GM23338 (cell line): ENCODE results near the gene CRYGD. TPM values are rescaled to one million over a fixed set of nuclear protein-coding genes. Genes with fewer than 3 reads are reported as not detected.

Experiments
- ATAC-seq: fragments of 200-7000 bp; cut with Tn5 transposase; 3 replicates; pipeline ENCODE4 v1.9.1; 2020
- DNase-seq: peaks from one replicate; pipeline ENCODE4 v3.0.0-alpha.2; 2015; ENCODE audit warnings: low spot score
- H2AFZ ChIP-seq: fragments of 200-600 bp; sonication (generic); 2 replicates; pipeline ENCODE4 v1.8.0; 2016; ENCODE audit warnings: antibody characterized with exemption, mild to moderate bottlenecking, moderate library complexity
- H3F3A ChIP-seq: fragments of 200-600 bp; sonication (generic); replicated peaks from 2 replicates; pipeline ENCODE4 v1.8.0; 2017; ENCODE audit warnings: antibody characterized with exemption, mixed run types, low read depth
- H3K27ac ChIP-seq: fragments of 200-600 bp; sonication (generic); 2 replicates; pipeline ENCODE4 v1.6.1; 2016; ENCODE audit warnings: low read depth
- H3K27me3 ChIP-seq: fragments of 200-600 bp; sonication (generic); 2 replicates; pipeline ENCODE4 v1.8.0; 2016; ENCODE audit warnings: mild to moderate bottlenecking, mixed run types, moderate library complexity; ENCODE audit not compliant: insufficient read depth
- H3K36me3 ChIP-seq: fragments of 200-600 bp; sonication (generic); 2 replicates; pipeline ENCODE4 v1.8.0; 2016; ENCODE audit warnings: mild to moderate bottlenecking; ENCODE audit not compliant: insufficient read depth
- H3K4me1 ChIP-seq: fragments of 200-600 bp; sonication (generic); 2 replicates; pipeline ENCODE4 v1.8.0; 2016; ENCODE audit warnings: mild to moderate bottlenecking, moderate library complexity; ENCODE audit not compliant: insufficient read depth
- H3K4me2 ChIP-seq: fragments of 200-600 bp; sonication (generic); 2 replicates; pipeline ENCODE4 v1.7.1; 2017; ENCODE audit warnings: mixed run types
- H3K4me3 ChIP-seq: fragments of 200-600 bp; sonication (generic); 2 replicates; pipeline ENCODE4 v1.6.1; 2016; ENCODE audit warnings: mixed run types
- H3K79me2 ChIP-seq: fragments of 200-600 bp; sonication (generic); replicated peaks from 2 replicates; pipeline ENCODE4 v1.8.0; 2017; ENCODE audit warnings: mild to moderate bottlenecking; ENCODE audit not compliant: insufficient read depth
- H3K9me2 ChIP-seq: fragments of 200-600 bp; sonication (generic); 2 replicates; pipeline ENCODE4 v1.8.0; 2017; ENCODE audit not compliant: insufficient read depth
- H4K20me1 ChIP-seq: fragments of 200-600 bp; sonication (generic); replicated peaks from 2 replicates; pipeline ENCODE4 v1.8.0; 2017; ENCODE audit warnings: mild to moderate bottlenecking; ENCODE audit not compliant: insufficient read depth
- H3K27ac Mint-ChIP-seq: 2 replicates; pipeline ENCODE4 v1.8.0; 2020; ENCODE audit warnings: inconsistent platforms, mild to moderate bottlenecking, moderate library complexity, mixed read lengths
- H3K27me3 Mint-ChIP-seq: 3 replicates; pipeline ENCODE4 v1.8.0; 2022; ENCODE audit warnings: low read depth, mild to moderate bottlenecking, moderate library complexity, mixed read lengths, inconsistent platforms; ENCODE audit not compliant: insufficient read depth, poor library complexity
- H3K36me3 Mint-ChIP-seq: 3 replicates; pipeline ENCODE4 v1.8.0; 2021; ENCODE audit warnings: low read depth, mild to moderate bottlenecking, inconsistent platforms, moderate library complexity, mixed read lengths
- H3K4me1 Mint-ChIP-seq: 3 replicates; pipeline ENCODE4 v1.8.0; 2020; ENCODE audit warnings: mild to moderate bottlenecking, inconsistent platforms, mixed read lengths
- H3K4me3 Mint-ChIP-seq: 3 replicates; pipeline ENCODE4 v1.8.0; 2021; ENCODE audit warnings: moderate library complexity, mild to moderate bottlenecking, inconsistent platforms, mixed read lengths
- H3K9me3 Mint-ChIP-seq: 3 replicates; pipeline ENCODE4 v1.8.0; 2020; ENCODE audit warnings: moderate library complexity, mild to moderate bottlenecking, inconsistent platforms, mixed read lengths
- CREB1 ChIP-seq: fragments of 250-450 bp; sonication (Bioruptor Pico); IDR thresholded peaks from 2 replicates; pipeline ENCODE4 v1.5.0; 2020; ENCODE audit warnings: low read depth, mild to moderate bottlenecking, moderate library complexity
- EZH2 ChIP-seq: fragments of 200-600 bp; sonication (generic); IDR thresholded peaks from one replicate; pipeline ENCODE4 v1.8.0; 2017; ENCODE audit warnings: antibody characterized with exemption, mild to moderate bottlenecking, low read depth; ENCODE audit not compliant: unreplicated experiment
- NANOG ChIP-seq: IDR thresholded peaks from 2 replicates; pipeline ENCODE4 v1.6.1; 2016; ENCODE audit warnings: antibody characterized with exemption, borderline replicate concordance
- POLR2AphosphoS5 ChIP-seq: IDR thresholded peaks from 2 replicates; pipeline ENCODE4 v1.6.1; 2016; ENCODE audit warnings: antibody characterized with exemption, low read depth
- STAT1 ChIP-seq: IDR thresholded peaks from one replicate; pipeline ENCODE4 v1.6.1; 2016; ENCODE audit warnings: antibody characterized with exemption; ENCODE audit not compliant: unreplicated experiment
- ZNF114 ChIP-seq: fragments of 250-450 bp; sonication (Bioruptor Pico); IDR thresholded peaks from 2 replicates; pipeline ENCODE4 v1.5.0; 2020; ENCODE audit warnings: mild to moderate bottlenecking, moderate library complexity
- polyA plus RNA-seq: library from polyadenylated mRNA; unstranded; fragments of >200 nt; fragmentation: Nextera tagmentation; extraction: Ambion mirVana; gene quantifications from 2 replicates; pipeline ENCODE4 v1.2.1, GENCODE V29; 2016
- total RNA-seq: library from RNA; depleted of rRNA; stranded (reverse); fragments of >200 nt; shearing (Covaris generic); gene quantifications from 2 replicates; pipeline ENCODE4 v1.2.3, GENCODE V29; 2014
- TF ChIP-seq, protein P1 (sequence below): IDR thresholded peaks from 2 replicates; pipeline ENCODE4 v1.6.1; 2016; ENCODE audit warnings: antibody characterized with exemption
- TF ChIP-seq, protein P2 (sequence below), 2 experiments: fragments of 200-600 bp in 1 of 2; sonication (generic) in 1 of 2; conservative IDR thresholded peaks; 2 replicates each; pipeline versions ENCODE4 v1.5.1 to v1.6.1; 2016 to 2017; ENCODE audit warnings: antibody characterized with exemption in 2 of 2, low read depth in 2 of 2, mild to moderate bottlenecking in 2 of 2, moderate library complexity in 1 of 2
- TF ChIP-seq, protein P3 (sequence below): fragments of 250-450 bp; sonication (Bioruptor Pico); IDR thresholded peaks from 2 replicates; pipeline ENCODE4 v1.5.0; 2020; ENCODE audit warnings: mild to moderate bottlenecking, moderate library complexity

Gene CRYGD
- total and polyA plus RNA-seq, 2 experiments from 2014 or later: 3.4 to 23.9 TPM

DNA sequence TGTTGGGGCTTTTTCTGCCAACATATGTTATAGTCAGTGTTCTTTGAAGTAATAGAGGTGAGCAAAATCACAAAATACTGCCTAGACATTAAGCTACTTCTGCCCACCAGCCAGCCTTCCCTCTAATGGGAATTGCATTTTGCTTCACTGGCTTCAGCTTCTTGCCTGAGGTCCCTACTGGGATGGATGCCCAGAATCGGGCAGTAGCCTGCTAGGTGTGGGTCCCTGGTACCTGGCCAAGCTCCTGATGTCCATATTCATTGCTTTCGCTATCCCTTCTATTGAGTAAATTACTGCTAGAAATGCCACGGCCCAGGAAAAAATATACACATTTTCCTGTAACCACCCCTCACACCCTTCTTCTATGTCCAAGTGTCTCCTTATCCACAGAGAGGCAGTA lies 27.0 kb downstream of the CRYGD start:
- H3K4me2 ChIP-seq: no peak overlapping the region
- H3K36me3 ChIP-seq: no peaks in the 10 kb centered on the region
- no peak overlapping the region for H3K4me3 ChIP-seq
- no peak overlapping the region for H3K4me3 Mint-ChIP-seq
- H3K27ac ChIP-seq: no peak overlapping the region
- DNase-seq: no peak
- peaks cover 3% of the 10 kb centered on the region for H3K27me3 Mint-ChIP-seq
- no peak overlapping the region for H2AFZ ChIP-seq
- no peaks in the 10 kb centered on the region for H3K9me3 Mint-ChIP-seq
- peaks cover 10% of the 10 kb centered on the region for H3K4me1 ChIP-seq
- H4K20me1 ChIP-seq: no peaks in the 10 kb centered on the region
- TF ChIP-seq, protein P1, sequence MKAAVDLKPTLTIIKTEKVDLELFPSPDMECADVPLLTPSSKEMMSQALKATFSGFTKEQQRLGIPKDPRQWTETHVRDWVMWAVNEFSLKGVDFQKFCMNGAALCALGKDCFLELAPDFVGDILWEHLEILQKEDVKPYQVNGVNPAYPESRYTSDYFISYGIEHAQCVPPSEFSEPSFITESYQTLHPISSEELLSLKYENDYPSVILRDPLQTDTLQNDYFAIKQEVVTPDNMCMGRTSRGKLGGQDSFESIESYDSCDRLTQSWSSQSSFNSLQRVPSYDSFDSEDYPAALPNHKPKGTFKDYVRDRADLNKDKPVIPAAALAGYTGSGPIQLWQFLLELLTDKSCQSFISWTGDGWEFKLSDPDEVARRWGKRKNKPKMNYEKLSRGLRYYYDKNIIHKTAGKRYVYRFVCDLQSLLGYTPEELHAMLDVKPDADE: no peak
- TF ChIP-seq POLR2AphosphoS5 (no peak), ZNF114 (CRISPR knock-in tag) (no peak), CREB1 (CRISPR knock-in tag) (no peak), STAT1 (no peak), EZH2 (no peak), NANOG (no peak)
- TF ChIP-seq, protein P2, sequence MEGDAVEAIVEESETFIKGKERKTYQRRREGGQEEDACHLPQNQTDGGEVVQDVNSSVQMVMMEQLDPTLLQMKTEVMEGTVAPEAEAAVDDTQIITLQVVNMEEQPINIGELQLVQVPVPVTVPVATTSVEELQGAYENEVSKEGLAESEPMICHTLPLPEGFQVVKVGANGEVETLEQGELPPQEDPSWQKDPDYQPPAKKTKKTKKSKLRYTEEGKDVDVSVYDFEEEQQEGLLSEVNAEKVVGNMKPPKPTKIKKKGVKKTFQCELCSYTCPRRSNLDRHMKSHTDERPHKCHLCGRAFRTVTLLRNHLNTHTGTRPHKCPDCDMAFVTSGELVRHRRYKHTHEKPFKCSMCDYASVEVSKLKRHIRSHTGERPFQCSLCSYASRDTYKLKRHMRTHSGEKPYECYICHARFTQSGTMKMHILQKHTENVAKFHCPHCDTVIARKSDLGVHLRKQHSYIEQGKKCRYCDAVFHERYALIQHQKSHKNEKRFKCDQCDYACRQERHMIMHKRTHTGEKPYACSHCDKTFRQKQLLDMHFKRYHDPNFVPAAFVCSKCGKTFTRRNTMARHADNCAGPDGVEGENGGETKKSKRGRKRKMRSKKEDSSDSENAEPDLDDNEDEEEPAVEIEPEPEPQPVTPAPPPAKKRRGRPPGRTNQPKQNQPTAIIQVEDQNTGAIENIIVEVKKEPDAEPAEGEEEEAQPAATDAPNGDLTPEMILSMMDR (conservative IDR thresholded peaks at IDR 0.05; ENCODE audit: low read depth in 2 of 2): no peak
- TF ChIP-seq, protein P3, sequence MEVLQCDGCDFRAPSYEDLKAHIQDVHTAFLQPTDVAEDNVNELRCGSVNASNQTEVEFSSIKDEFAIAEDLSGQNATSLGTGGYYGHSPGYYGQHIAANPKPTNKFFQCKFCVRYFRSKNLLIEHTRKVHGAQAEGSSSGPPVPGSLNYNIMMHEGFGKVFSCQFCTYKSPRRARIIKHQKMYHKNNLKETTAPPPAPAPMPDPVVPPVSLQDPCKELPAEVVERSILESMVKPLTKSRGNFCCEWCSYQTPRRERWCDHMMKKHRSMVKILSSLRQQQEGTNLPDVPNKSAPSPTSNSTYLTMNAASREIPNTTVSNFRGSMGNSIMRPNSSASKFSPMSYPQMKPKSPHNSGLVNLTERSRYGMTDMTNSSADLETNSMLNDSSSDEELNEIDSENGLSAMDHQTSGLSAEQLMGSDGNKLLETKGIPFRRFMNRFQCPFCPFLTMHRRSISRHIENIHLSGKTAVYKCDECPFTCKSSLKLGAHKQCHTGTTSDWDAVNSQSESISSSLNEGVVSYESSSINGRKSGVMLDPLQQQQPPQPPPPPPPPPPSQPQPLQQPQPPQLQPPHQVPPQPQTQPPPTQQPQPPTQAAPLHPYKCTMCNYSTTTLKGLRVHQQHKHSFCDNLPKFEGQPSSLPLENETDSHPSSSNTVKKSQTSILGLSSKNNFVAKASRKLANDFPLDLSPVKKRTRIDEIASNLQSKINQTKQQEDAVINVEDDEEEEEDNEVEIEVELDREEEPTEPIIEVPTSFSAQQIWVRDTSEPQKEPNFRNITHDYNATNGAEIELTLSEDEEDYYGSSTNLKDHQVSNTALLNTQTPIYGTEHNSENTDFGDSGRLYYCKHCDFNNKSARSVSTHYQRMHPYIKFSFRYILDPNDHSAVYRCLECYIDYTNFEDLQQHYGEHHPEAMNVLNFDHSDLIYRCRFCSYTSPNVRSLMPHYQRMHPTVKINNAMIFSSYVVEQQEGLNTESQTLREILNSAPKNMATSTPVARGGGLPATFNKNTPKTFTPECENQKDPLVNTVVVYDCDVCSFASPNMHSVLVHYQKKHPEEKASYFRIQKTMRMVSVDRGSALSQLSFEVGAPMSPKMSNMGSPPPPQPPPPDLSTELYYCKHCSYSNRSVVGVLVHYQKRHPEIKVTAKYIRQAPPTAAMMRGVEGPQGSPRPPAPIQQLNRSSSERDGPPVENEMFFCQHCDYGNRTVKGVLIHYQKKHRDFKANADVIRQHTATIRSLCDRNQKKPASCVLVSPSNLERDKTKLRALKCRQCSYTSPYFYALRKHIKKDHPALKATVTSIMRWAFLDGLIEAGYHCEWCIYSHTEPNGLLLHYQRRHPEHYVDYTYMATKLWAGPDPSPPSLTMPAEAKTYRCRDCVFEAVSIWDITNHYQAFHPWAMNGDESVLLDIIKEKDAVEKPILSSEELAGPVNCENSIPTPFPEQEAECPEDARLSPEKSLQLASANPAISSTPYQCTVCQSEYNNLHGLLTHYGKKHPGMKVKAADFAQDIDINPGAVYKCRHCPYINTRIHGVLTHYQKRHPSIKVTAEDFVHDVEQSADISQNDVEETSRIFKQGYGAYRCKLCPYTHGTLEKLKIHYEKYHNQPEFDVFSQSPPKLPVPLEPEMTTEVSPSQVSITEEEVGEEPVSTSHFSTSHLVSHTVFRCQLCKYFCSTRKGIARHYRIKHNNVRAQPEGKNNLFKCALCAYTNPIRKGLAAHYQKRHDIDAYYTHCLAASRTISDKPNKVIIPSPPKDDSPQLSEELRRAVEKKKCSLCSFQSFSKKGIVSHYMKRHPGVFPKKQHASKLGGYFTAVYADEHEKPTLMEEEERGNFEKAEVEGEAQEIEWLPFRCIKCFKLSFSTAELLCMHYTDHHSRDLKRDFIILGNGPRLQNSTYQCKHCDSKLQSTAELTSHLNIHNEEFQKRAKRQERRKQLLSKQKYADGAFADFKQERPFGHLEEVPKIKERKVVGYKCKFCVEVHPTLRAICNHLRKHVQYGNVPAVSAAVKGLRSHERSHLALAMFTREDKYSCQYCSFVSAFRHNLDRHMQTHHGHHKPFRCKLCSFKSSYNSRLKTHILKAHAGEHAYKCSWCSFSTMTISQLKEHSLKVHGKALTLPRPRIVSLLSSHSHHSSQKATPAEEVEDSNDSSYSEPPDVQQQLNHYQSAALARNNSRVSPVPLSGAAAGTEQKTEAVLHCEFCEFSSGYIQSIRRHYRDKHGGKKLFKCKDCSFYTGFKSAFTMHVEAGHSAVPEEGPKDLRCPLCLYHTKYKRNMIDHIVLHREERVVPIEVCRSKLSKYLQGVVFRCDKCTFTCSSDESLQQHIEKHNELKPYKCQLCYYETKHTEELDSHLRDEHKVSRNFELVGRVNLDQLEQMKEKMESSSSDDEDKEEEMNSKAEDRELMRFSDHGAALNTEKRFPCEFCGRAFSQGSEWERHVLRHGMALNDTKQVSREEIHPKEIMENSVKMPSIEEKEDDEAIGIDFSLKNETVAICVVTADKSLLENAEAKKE (CRISPR knock-in tag): no peak
- H3K27me3 ChIP-seq: no peaks in the 10 kb centered on the region
- peaks cover 6% of the 10 kb centered on the region for H3K4me1 Mint-ChIP-seq
- H3K9me2 ChIP-seq: no peaks in the 10 kb centered on the region
- ATAC-seq: no peak
- no peaks in the 10 kb centered on the region for H3F3A ChIP-seq
- no peaks in the 10 kb centered on the region for H3K79me2 ChIP-seq
- H3K27ac Mint-ChIP-seq: no peak overlapping the region
- H3K36me3 Mint-ChIP-seq: no peaks in the 10 kb centered on the region
